Astrocyte of the spinal cord (primary cell): ENCODE data around the gene CEP20.

Experiments
- DNase-seq: peaks from one replicate; pipeline ENCODE4 v3.0.0; 2011; ENCODE audit warnings: low read depth, low spot score
- H3K4me3 ChIP-seq: 2 replicates; pipeline ENCODE4 v1.5.1; 2011; ENCODE audit warnings: low read depth, mild to moderate bottlenecking, low read length, moderate library complexity
- CTCF ChIP-seq: IDR thresholded peaks from 2 replicates; pipeline ENCODE4 v1.5.1; 2012; ENCODE audit warnings: low read depth, mild to moderate bottlenecking, low read length, inconsistent platforms
- in situ Hi-C: cut with HindIII; loops from 2 replicates; pipeline ENCODE4 v1.10.0; 2017; ENCODE audit warnings: low sequenced_read_pairs

Gene CEP20

GRCh38 chr16:15830832-15831451, 57.5 kb downstream of the CEP20 start:
- TF ChIP-seq CTCF = no peak
- DNase-seq = no peak
- in situ Hi-C loops = no loop called here
- H3K4me3 ChIP-seq = no peak overlapping the region

- DNase-seq = no peak
- no peak for TF ChIP-seq CTCF
- in situ Hi-C loops = no loop called here
- no peak overlapping the region for H3K4me3 ChIP-seq
Measured at GRCh38 chr16:15829460-15829859, 58.9 kb downstream of the CEP20 start.

DNA sequence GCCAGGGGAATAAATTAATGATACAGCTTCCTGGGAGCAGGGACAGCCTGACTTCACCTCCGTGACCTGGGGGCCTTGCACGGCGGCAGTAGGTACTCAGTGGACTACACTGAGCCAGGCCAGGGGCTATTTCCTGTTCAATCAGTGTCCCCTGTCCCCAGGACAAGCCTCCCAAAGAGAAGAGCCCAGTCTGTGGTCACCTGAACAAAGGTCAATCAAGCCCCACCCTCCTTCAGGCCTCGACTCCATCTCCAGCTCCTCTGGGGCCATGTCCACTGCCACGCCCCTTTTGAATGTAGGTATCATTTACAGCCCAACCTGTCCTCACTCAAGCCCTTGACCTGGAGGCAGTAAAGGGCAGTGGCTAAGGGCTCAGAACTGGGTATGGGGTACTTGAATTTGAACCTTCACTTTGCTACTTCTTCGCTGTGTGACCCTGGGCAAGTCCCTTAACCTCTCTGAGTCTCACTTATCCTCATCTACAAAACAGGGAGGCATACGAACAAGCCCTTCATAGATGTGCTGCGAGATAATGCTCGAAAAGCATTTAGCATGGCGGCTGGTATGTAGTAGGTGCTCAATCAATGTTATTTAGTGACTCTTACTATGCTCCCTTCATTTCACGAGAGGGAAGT, 60.6 kb downstream of the CEP20 start:
- TF ChIP-seq CTCF = no peak
- no peak overlapping the region for H3K4me3 ChIP-seq
- no peak for DNase-seq
- in situ Hi-C loops = no loop called here

DNA sequence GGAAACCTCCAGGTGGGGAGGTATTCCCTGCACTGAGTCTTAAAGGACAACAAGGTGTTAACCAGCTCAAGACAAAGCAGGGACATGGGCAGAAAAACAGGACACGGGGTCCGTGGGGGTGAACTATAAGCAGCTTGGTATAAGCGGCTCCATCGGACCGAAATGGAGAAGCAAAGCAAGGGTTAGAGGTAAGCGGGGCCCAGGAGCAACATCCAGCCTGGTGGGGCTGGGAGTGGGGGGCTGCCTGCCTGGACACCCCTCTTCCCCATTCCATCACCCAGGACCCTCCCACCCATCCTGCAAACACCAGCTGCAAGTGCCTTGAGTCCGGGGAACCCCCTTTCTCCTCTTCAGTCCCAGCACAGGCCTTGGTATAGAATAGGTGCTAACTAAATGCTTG, 61.1 kb downstream of the CEP20 start:
- no peak overlapping the region for H3K4me3 ChIP-seq
- DNase-seq = no peak
- no peak for TF ChIP-seq CTCF
- in situ Hi-C loops = no loop called here

GRCh38 chr16:15825750-15826305, 62.6 kb downstream of the CEP20 start:
- in situ Hi-C loops = no loop called here
- no peak overlapping the region for H3K4me3 ChIP-seq
- no peak for DNase-seq
- TF ChIP-seq CTCF = no peak

DNA sequence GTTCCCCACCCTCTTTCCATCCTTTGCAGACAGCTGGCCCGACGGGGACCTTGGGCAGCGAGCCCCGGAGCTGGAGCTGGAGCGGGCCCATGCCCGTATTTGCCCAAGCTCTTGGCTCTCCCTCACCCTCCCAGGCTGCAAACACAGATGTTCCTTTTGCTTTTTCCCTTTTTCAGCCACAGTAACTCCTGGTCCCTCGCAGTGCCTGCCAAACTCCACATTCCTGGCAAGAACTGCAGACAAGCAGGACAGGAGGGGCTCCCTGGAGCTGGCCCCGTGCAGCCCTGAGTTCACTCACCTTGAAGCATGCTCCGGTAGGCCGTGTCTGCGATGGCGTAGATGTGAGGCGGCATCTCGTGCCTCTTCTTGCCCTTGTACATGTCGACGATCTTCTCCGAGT, 65.4 kb downstream of the CEP20 start:
- TF ChIP-seq CTCF = no peak
- in situ Hi-C loops = no loop called here
- DNase-seq = no peak
- H3K4me3 ChIP-seq = no peak overlapping the region
